ENCODE data around the gene CACNA1F. TPM values are rescaled to one million over a fixed set of nuclear protein-coding genes. Genes with fewer than 3 reads are reported as not detected.
A peak's percentile ranks its signal among the peaks of the same experiment; 100 is the strongest.

The CACNA1F gene
- total RNA-seq, 4 donors from 2014 or later: 1.7 to 2.8 (median 2.3) TPM

DNA sequence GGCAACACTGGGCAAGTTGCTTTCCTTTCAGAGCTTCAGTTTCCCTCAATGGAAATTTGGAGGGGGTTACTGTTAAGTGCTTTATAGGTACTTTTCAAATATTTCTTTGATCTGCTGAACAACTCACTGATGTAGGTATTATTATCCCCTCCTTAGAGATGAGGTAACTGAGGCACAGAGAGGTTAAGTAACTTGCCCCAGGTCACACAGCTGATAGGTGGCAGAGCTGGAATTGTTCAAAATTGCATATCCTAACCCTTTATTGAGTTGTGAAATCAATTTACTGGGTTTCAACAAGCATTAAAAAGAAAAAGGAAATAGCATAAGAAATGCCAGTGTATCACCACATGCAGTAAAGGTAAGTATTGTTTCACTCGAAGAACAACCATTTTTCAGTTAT lies 43.1 kb upstream of the CACNA1F start:
- TF ChIP-seq POLR2A (IDR thresholded peaks at IDR 0.05): no peak
- H3K36me3 ChIP-seq: no peaks in the 10 kb centered on the region
- H3K4me1 ChIP-seq: peaks cover 0 to 15% (median 2%) of the 10 kb centered on the region in 4 donors
- H3K4me3 ChIP-seq: no peak overlapping the region
- H3K9me3 ChIP-seq: no peaks in the 10 kb centered on the region
- no peak overlapping the region for H3K27ac ChIP-seq
- peak in 1 of 3 donors; percentile 11 for DNase-seq
- no peaks in the 10 kb centered on the region for H3K27me3 ChIP-seq

DNA sequence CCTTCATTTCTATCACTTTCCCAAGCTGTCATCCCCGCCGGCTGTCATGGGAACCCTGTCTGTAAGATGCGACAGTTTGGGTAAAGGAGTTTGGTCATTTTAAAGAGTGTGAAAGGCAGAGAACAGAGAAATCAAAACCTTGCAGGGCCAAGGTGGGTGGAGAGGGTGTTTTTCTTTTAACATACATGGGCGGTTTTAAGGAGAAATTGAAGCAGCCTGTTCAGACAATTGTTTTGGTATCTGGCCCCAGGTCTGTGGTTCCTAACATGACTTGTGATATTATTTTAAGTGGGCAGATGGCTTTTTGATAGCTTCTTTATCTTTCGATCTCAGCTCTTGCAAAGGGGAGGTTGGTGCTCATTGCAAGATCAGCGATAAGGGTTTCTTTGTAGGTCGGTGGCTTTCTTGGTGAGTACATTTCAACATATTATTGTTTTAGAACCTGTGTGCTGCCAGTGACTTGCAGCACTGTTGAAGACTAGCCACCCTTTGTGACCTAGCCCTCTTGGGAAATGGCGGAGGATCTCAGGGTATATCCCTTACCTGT lies 40.1 kb upstream of the CACNA1F start:
- TF ChIP-seq POLR2A (IDR thresholded peaks at IDR 0.05): no peak
- TF ChIP-seq CTCF (IDR thresholded peaks at IDR 0.05): no peak
- H3K4me3 ChIP-seq: no peak overlapping the region
- H3K27me3 ChIP-seq: no peaks in the 10 kb centered on the region
- peaks cover 0 to 15% (median 7%) of the 10 kb centered on the region in 4 donors for H3K4me1 ChIP-seq
- H3K36me3 ChIP-seq: no peaks in the 10 kb centered on the region
- peak overlapping the region in 1 of 4 donors; percentile 34 for H3K27ac ChIP-seq
- DNase-seq: peak in 1 of 3 donors; percentile 46
- no peaks in the 10 kb centered on the region for H3K9me3 ChIP-seq

- Histone ChIP-seq H3K9me3 (no peaks in the 10 kb centered on the region), H3K4me1 (peaks cover 0 to 15% (median 7%) of the 10 kb centered on the region in 4 donors), H3K27ac (peak overlapping the region in 1 of 4 donors; percentile 3), H3K36me3 (no peaks in the 10 kb centered on the region), H3K27me3 (no peaks in the 10 kb centered on the region), H3K4me3 (no peak overlapping the region)
- no peak for TF ChIP-seq POLR2A (IDR thresholded peaks at IDR 0.05)
- TF ChIP-seq CTCF (IDR thresholded peaks at IDR 0.05): no peak
- peak in 1 of 3 donors; percentile 56 for DNase-seq
Observed at GRCh38 chrX:49272421-49272820, 39.3 kb upstream of the CACNA1F start.

DNA sequence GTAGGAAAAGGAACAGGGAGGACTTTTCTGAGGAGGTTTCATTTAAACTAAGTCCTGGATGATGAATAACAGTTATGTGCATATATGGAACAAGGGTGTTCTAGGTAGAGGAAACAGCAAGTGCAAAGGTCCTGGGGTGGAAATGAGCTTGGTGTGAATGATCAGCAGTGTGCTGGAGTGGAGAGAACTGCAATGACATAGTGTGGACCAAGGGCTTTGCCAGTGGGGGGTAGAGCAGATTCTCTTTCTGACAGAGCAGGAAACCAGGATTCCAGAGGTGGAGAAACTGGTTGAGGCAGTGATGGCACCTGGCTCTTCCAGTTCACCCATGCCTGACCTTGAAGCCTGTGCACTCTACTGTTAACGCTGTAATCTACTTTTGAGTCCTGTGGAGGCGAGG lies 38.2 kb upstream of the CACNA1F start:
- no peak for TF ChIP-seq POLR2A (IDR thresholded peaks at IDR 0.05)
- TF ChIP-seq CTCF (IDR thresholded peaks at IDR 0.05): no peak
- H3K4me3 ChIP-seq: peak overlapping the region in 1 of 4 donors; percentile 82
- no peaks in the 10 kb centered on the region for H3K27me3 ChIP-seq
- H3K36me3 ChIP-seq: no peaks in the 10 kb centered on the region
- peaks cover 0 to 15% (median 7%) of the 10 kb centered on the region in 4 donors for H3K4me1 ChIP-seq
- no peak for DNase-seq
- no peaks in the 10 kb centered on the region for H3K9me3 ChIP-seq
- H3K27ac ChIP-seq: no peak overlapping the region

DNA sequence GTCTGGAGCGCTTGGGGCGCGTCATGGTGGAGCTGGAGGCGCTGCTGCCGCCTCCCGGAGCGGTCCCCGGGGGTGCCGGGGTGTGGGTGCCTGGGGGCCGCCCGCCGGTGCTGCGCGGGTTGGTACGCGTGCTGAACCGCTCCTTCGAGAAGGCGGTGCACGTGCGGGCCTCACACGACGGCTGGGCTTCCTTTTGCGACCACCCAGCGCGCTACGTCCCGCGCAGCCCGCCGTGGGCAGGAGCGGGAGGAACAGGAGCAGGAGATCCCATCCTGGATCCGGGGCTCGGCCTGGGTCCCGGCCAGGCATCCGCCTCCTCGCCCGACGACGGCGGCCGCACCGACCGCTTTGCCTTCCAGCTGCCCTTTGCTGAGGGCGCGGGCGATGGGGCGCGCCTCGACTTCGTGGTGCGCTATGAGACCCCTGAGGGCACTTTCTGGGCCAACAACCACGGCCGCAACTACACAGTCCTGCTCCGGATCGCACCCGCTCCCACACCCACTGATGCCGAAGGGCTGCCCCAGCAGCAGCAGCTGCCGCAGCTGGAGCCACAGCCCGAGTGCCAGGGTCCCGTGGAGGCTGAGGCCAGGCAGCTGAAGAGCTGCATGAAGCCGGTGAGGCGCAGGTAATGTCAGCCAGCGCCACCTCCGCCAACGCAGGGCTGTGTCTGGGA lies 37.2 kb upstream of the CACNA1F start:
- no peaks in the 10 kb centered on the region for H3K36me3 ChIP-seq
- no peaks in the 10 kb centered on the region for H3K27me3 ChIP-seq
- no peak for DNase-seq
- peak overlapping the region; percentile 68 to 90 (median 76) for H3K4me3 ChIP-seq
- H3K27ac ChIP-seq: peak overlapping the region; percentile 87 to 97 (median 94)
- H3K4me1 ChIP-seq: peaks cover 0 to 15% (median 7%) of the 10 kb centered on the region in 4 donors
- TF ChIP-seq CTCF (IDR thresholded peaks at IDR 0.05) (no peak), POLR2A (IDR thresholded peaks at IDR 0.05) (no peak)
- H3K9me3 ChIP-seq: no peaks in the 10 kb centered on the region

GRCh38 chrX:49269767-49270248 lies 36.7 kb upstream of the CACNA1F start, which contains the start of gene PPP1R3F:
Gene PPP1R3F (plus strand): TSS chrX:49269793. CDS start chrX:49269870, 77 bp downstream.
- TF ChIP-seq CTCF (IDR thresholded peaks at IDR 0.05) (no peak), POLR2A (IDR thresholded peaks at IDR 0.05) (peak in 1 of 2 donors; percentile 71)
- peak within 1 kb of the TSS; percentile 87 to 97 (median 94) for H3K27ac ChIP-seq
- H3K4me3 ChIP-seq: peak within 1 kb of the TSS; percentile 68 to 90 (median 76)
- no peaks in the 10 kb centered on the region for H3K9me3 ChIP-seq
- DNase-seq: no peak
- H3K27me3 ChIP-seq: no peaks in the 10 kb centered on the region
- H3K36me3 ChIP-seq: no peaks in the 10 kb centered on the region
- peaks cover 0 to 15% (median 7%) of the 10 kb centered on the region in 4 donors for H3K4me1 ChIP-seq
